Measurements from ENCODE around the gene MCU. TPM values are rescaled to one million over a fixed set of nuclear protein-coding genes. Genes with fewer than 3 reads are reported as not detected.

MCU gene
- polyA plus RNA-seq, 1 donor from 2014 or later = 22.9 TPM

- no peaks in the 10 kb centered on the region for H3K9me3 ChIP-seq (ENCODE audit: low read length)
Measured at GRCh38 chr10:72912736-72913135, 220.8 kb downstream of the MCU start.

GRCh38 chr10:72913287-72913686, 221.3 kb downstream of the MCU start:
- no peak overlapping the region for H3K27ac ChIP-seq (ENCODE audit: low read length)
- no peaks in the 10 kb centered on the region for H4K20me1 ChIP-seq (ENCODE audit: insufficient read depth)
- no peaks in the 10 kb centered on the region for H3K9me3 ChIP-seq (ENCODE audit: low read length)
- no peaks in the 10 kb centered on the region for H3K9me2 ChIP-seq (ENCODE audit: insufficient read depth, low read length)
- no peaks in the 10 kb centered on the region for H3K79me2 ChIP-seq (replicated peaks; ENCODE audit: insufficient read depth, low read length)
- H3K4me2 ChIP-seq (ENCODE audit: low read length) = no peak overlapping the region
- H3K9ac ChIP-seq (ENCODE audit: low read length) = no peak overlapping the region
- H3K4me3 ChIP-seq (ENCODE audit: low read length) = no peak overlapping the region
- H3K36me3 ChIP-seq (ENCODE audit: insufficient read depth, low read length) = no peaks in the 10 kb centered on the region
- no peak overlapping the region for H2AFZ ChIP-seq (ENCODE audit: low read depth, low read length)
- H3F3A ChIP-seq (ENCODE audit: insufficient read depth, low read length, poor library complexity, severe bottlenecking) = no peaks in the 10 kb centered on the region
- no peaks in the 10 kb centered on the region for H3K27me3 ChIP-seq (ENCODE audit: insufficient read depth, low read depth, low read length)
- TF ChIP-seq RAD21 (conservative IDR thresholded peaks at IDR 0.05) (no peak), CTCF (IDR thresholded peaks at IDR 0.05; ENCODE audit: poor library complexity, severe bottlenecking) (no peak), EZH2 (IDR thresholded peaks at IDR 0.05; ENCODE audit: borderline replicate concordance, insufficient read depth, low read length, poor library complexity, severe bottlenecking) (no peak), TAF1 (IDR thresholded peaks at IDR 0.05; ENCODE audit: low read depth) (no peak), REST (IDR thresholded peaks at IDR 0.05; ENCODE audit: borderline replicate concordance) (no peak), EP300 (conservative IDR thresholded peaks at IDR 0.05; ENCODE audit: poor library complexity, severe bottlenecking) (no peak), POLR2AphosphoS5 (IDR thresholded peaks at IDR 0.05) (no peak)

More at GRCh38 chr10:72912736-72913135, 220.8 kb downstream of the MCU start:
- TF ChIP-seq TAF1 (IDR thresholded peaks at IDR 0.05; ENCODE audit: low read depth) = no peak
- no peak for TF ChIP-seq REST (IDR thresholded peaks at IDR 0.05; ENCODE audit: borderline replicate concordance)
- no peak for TF ChIP-seq RAD21 (conservative IDR thresholded peaks at IDR 0.05)
- TF ChIP-seq POLR2AphosphoS5 (IDR thresholded peaks at IDR 0.05) = no peak
- TF ChIP-seq EP300 (conservative IDR thresholded peaks at IDR 0.05; ENCODE audit: poor library complexity, severe bottlenecking) = no peak
- TF ChIP-seq EZH2 (IDR thresholded peaks at IDR 0.05; ENCODE audit: borderline replicate concordance, insufficient read depth, low read length, poor library complexity, severe bottlenecking) = no peak
- no peak for TF ChIP-seq SMC3 (conservative IDR thresholded peaks at IDR 0.05; ENCODE audit: poor library complexity)
- TF ChIP-seq CTCF (IDR thresholded peaks at IDR 0.05; ENCODE audit: poor library complexity, severe bottlenecking) = no peak
- H3K9me2 ChIP-seq (ENCODE audit: insufficient read depth, low read length) = no peaks in the 10 kb centered on the region
- no peaks in the 10 kb centered on the region for H3K36me3 ChIP-seq (ENCODE audit: insufficient read depth, low read length)
- no peaks in the 10 kb centered on the region for H3K79me2 ChIP-seq (replicated peaks; ENCODE audit: insufficient read depth, low read length)
- no peak overlapping the region for H3K4me2 ChIP-seq (ENCODE audit: low read length)
- no peaks in the 10 kb centered on the region for H3K27me3 ChIP-seq (ENCODE audit: insufficient read depth, low read depth, low read length)
- H3K4me3 ChIP-seq (ENCODE audit: low read length) = no peak overlapping the region
- H3K9ac ChIP-seq (ENCODE audit: low read length) = no peak overlapping the region
- no peak overlapping the region for H3K27ac ChIP-seq (ENCODE audit: low read length)
- H3F3A ChIP-seq (ENCODE audit: insufficient read depth, low read length, poor library complexity, severe bottlenecking) = no peaks in the 10 kb centered on the region
- no peak overlapping the region for H2AFZ ChIP-seq (ENCODE audit: low read depth, low read length)
- H4K20me1 ChIP-seq (ENCODE audit: insufficient read depth) = no peaks in the 10 kb centered on the region

Measured in neural cell (in vitro differentiated cells).